Right lung (tissue), 5 donors: ENCODE data around the gene ZNF200. TPM values are rescaled to one million over a fixed set of nuclear protein-coding genes. Genes with fewer than 3 reads are reported as not detected.
"Not testable (repeated sequence)": the region's sequence is repeated elsewhere in the genome, so short reads cannot be mapped to it uniquely, and the experiment has no call there.

Source experiments
- DNase-seq, 2 donors: peaks; one replicate each; pipeline ENCODE4 v3.0.0-alpha.2; 2013
- polyA plus RNA-seq, 5 donors: library from polyadenylated mRNA; unstranded; fragments of 120-200 nt; gene quantifications; one replicate each; pipeline versions ENCODE4 v1.2.1 to v1.2.3, GENCODE V29; 2013; ENCODE audit warnings: inconsistent platforms in 1 of 5, low replicate concordance in 1 of 5; ENCODE audit not compliant: insufficient read length in 5 of 5, insufficient read depth in 1 of 5

ZNF200 gene
- polyA plus RNA-seq, 5 donors = 11.3 to 15.4 (median 13.7) TPM

GRCh38 chr16:3182608-3183444 is 52.1 kb downstream of the ZNF200 start:
- no peak for DNase-seq

DNA sequence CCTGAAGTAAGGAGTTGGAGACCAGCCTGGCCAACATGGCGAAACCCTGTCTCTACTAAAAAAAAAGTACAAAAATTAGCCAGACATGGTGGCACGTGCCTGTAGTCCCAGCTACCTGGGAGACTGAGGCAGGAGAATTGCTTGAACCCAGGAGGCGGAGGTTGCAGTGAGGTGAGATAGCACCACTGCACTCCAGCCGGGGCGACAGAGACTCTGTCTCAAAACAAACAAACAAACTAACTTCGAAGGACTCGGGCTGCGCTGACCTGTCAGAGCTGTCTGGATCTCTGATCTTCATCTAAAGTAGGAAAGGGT is 52.7 kb downstream of the ZNF200 start:
- not testable (repeated sequence) for DNase-seq

DNA sequence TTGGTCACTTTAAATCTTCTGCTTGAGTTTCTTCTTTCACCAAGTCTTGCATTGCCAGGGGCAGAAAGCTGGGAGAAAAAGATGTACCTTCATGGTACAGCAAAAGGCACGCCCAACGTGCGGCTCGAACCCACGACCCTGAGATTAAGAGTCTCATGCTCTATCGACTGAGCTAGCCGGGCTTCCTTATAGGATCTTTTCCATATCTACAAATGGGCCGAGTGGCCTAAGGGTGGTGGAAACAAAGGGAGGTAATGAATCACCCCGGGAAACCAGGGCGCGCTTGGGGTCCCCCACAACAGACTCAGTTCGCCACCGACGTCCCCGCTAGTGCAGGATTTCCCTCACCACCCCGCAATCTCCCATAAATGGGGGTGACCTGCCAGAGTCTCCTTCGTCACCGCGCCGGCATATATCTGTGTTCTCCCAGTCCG is 54.5 kb downstream of the ZNF200 start:
- no peak for DNase-seq

DNA sequence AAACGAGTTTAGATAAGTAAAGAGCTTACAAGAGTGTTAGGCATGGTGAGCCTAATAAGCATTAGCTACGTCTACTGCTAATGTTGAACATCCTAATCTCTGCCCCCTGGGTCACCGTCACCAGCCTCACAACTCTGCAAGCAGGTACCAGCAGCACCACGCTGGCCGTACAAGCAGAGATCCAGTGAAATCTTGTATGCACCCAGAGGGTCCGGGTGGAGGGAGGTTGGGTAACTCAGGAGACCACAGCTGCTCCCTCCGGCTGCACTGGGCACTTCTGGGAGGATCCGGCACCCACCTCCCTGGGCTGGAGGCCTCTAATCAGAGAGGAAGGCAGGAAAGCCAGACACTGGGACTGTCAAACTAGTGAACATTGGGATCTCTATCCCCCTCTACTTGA is 55.3 kb downstream of the ZNF200 start:
- no peak for DNase-seq

DNA sequence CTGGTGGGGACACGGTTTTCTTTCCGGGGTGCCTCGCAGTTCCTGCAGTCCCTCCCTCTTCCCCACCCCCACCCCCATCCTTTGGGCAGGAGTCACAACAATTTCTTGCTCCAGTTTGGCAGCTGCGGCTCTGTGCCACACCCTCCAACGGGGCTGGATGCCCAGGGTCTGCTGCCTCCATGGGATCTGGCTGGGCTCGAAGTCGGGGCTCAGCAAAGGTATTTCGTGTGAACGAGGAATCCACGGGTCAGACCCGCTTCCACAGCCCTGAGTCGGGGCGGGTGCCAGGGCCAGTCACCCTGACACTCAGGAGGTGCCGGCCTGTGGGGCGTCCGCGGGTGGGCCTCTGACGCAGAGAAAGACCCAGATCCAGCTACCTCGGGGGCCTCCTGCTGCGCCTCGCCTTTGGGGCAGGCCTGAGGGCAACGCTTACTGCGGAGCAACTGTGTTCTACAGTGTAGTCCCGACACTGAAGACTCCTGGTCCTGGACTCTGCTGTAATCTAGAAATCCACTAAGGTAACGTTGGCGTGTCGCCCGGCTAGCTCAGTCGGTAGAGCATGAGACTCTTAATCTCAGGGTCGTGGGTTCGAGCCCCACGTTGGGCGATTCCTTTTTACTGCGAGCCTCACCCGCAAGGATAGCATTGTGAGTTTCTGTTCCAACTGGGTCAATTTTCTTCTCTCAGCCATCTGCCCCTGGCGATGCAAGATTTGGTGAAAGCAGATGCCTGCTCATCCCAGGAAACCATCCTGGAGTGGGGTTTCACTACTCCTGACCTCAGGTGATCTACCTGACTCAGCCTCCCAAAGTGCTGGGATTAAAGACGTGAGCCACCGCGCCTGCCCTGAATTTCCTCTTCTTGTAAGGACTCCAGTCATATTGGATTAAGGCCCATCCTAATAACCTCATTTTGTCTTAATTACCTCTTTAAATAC is 59.5 kb downstream of the ZNF200 start:
- no peak for DNase-seq

DNA sequence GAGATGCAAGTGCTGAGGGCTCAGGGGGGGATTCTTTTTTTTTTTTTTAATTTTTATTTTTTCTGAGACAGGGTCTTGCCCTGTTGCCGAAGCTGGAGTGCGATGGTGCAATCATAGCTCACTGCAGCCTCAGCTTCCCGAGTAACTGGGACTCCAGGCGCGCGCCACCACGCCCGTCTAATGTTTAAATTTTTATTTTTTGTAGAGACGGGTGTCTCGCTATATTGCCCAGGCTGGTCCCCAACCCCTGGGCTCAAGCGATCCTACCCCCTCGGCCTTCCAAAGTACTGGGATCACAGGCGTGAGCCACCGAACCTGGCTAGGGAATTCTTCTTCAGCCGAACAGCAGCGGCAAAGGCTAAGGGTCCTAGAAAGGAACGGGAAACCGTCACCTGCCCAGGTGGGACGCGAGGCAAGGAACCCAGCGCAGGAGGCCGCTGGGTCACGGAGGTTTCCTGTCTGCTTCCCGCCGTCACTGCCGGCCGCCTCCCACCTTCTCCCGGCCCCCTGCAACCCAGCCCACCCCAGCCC is 60.3 kb downstream of the ZNF200 start:
- DNase-seq = no peak

DNA sequence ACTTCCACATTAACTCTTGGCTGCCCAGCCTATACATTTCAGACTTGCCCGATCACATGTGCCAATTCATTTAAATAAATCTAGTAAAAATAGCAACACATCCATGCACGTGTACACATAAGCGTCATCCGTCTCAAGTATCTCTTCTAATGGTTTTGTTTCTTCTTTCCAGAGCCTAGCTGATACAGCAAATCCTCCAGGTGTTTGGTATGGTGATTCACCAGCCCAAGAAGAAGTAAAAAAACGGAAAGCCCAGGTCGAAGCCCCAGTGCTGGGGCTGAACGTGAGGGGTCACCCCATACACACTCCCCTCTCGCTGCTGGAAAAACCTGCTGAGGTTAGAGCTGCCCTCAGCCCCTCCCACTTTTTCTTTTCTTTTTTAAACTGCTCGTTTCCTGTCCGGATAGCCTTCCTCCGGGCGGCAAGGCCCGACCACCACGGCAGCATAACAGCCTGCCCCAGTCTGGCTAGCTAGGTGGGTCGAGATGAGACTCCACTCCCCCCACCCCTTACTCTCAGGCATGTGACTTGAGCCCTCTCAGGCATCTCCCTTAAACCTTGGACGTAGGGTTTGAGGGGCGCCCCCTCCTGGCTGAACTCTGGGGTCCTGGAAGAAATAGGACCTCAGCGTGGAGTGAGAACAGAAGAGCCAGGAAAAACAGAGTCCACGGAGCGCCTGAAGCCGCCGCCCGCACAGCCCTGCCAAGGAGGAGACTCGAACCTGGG is 60.9 kb downstream of the ZNF200 start:
- no peak for DNase-seq

Other genes with a start within 250 kb of the ZNF200 start
- 1 to 10 TPM; 4.0 to 7.3 (median 6.3) TPM for gene CLDN9, start 222.2 kb downstream of the ZNF200 start, polyA plus RNA-seq
- 100 to 1,000 TPM in 4 of 5 donors, 10 to 100 TPM in 1; 86.3 to 124 (median 118) TPM for gene CLDN6, start 217.0 kb downstream of the ZNF200 start, polyA plus RNA-seq
- gene TNFRSF12A, start 214.8 kb downstream of the ZNF200 start, polyA plus RNA-seq = 1 to 10 TPM; 2.7 to 6.8 (median 3.6) TPM
- 10 to 100 TPM; 26.6 to 45.7 (median 34.8) TPM for gene HCFC1R1, start 211.2 kb downstream of the ZNF200 start, polyA plus RNA-seq
- gene THOC6, start 211.1 kb downstream of the ZNF200 start, polyA plus RNA-seq = 10 to 100 TPM; 20.0 to 37.5 (median 27.2) TPM
- gene BICDL2, start 198.2 kb downstream of the ZNF200 start, polyA plus RNA-seq = 1 to 10 TPM; 2.2 to 5.1 (median 2.6) TPM
- 1 to 10 TPM; 1.4 to 3.4 (median 2.1) TPM for gene MMP25, start 188.6 kb downstream of the ZNF200 start, polyA plus RNA-seq
- 100 to 1,000 TPM in 1 of 5 donors, 10 to 100 TPM in 4; 39.7 to 103 (median 61.6) TPM for gene IL32, start 169.5 kb downstream of the ZNF200 start, polyA plus RNA-seq
- gene ZSCAN10, start 135.9 kb downstream of the ZNF200 start, polyA plus RNA-seq = under 1 TPM in 2 of 5 donors, not detected in 3; 0.09 to 0.12 TPM
- 10 to 100 TPM; 12.6 to 20.4 (median 14.8) TPM for gene ZNF205, start 122.6 kb downstream of the ZNF200 start, polyA plus RNA-seq
- 10 to 100 TPM; 10.5 to 18.5 (median 14.7) TPM for gene ZNF213, start 100.1 kb downstream of the ZNF200 start, polyA plus RNA-seq
- not detected for gene OR1F1, start 47.0 kb downstream of the ZNF200 start, polyA plus RNA-seq
- gene MEFV, start 21.5 kb upstream of the ZNF200 start, polyA plus RNA-seq = under 1 TPM; 0.40 to 0.67 (median 0.47) TPM
- gene ZNF263, start 48.3 kb upstream of the ZNF200 start, polyA plus RNA-seq = 10 to 100 TPM; 42.2 to 54.7 (median 48.7) TPM
- gene TIGD7, start 70.3 kb upstream of the ZNF200 start, polyA plus RNA-seq = 10 to 100 TPM; 11.4 to 15.6 (median 12.5) TPM
- 10 to 100 TPM; 41.1 to 64.3 (median 51.0) TPM for gene ZNF75A, start 70.3 kb upstream of the ZNF200 start, polyA plus RNA-seq
- gene OR2C1, start 120.7 kb upstream of the ZNF200 start, polyA plus RNA-seq = under 1 TPM; 0.39 to 0.93 (median 0.50) TPM
- gene ZSCAN32, start 165.8 kb upstream of the ZNF200 start, polyA plus RNA-seq = 10 to 100 TPM; 18.6 to 22.8 (median 20.5) TPM
- 10 to 100 TPM; 11.2 to 16.0 (median 12.9) TPM for gene ZNF174, start 166.1 kb upstream of the ZNF200 start, polyA plus RNA-seq
- 1 to 10 TPM; 3.3 to 6.0 (median 4.2) TPM for gene ZNF597, start 208.3 kb upstream of the ZNF200 start, polyA plus RNA-seq
- gene NAA60, start 208.5 kb upstream of the ZNF200 start, polyA plus RNA-seq = 10 to 100 TPM; 40.5 to 48.0 (median 46.1) TPM